ENCODE measurements around the gene RBBP6. TPM values are rescaled to one million over a fixed set of nuclear protein-coding genes. Genes with fewer than 3 reads are reported as not detected.
"Not testable (repeated sequence)": the region's sequence is repeated elsewhere in the genome, so short reads cannot be mapped to it uniquely, and the experiment has no call there.

Gene RBBP6
- polyA plus RNA-seq (2011; rRNA removed): 11.7 and 21.3 TPM in 2 replicates
- 16.1 and 20.1 TPM in 2 replicates for polyA minus RNA-seq (2011; rRNA and poly(A)+ RNA removed)

- H3K36me3 ChIP-seq (ENCODE audit: control insufficient read depth, insufficient read depth, low read length): peaks cover 2% of the 10 kb centered on the region; the same call in 1 of the 2 replicates
- H3K27me3 ChIP-seq (ENCODE audit: control insufficient read depth, insufficient read depth, low read length): no peaks in the 10 kb centered on the region
- peak within 1 kb of the TSS; percentile 99 for H3K4me3 ChIP-seq (ENCODE audit: low read depth, low read length)
- CTCF ChIA-PET: interaction anchor here (0.8 to 2.3 kb wide), 3 partner anchors 9 to 22 kb away, joined by 3 to 6 read pairs (median 4); no protein-coding TSS in a partner anchor
- POLR2A ChIA-PET: no interaction called here
- DNase-seq (ENCODE audit: low read depth): peak; percentile 75
- peak; percentile 35 for TF ChIP-seq CTCF (IDR thresholded peaks at IDR 0.05; ENCODE audit: insufficient read depth, low read depth, low read length)
Measured at GRCh38 chr16:24539295-24539849, at the start of gene RBBP6. TSS of gene RBBP6 (plus strand) at chr16:24539566. CDS start at chr16:24540627, 1,061 bp downstream.

- POLR2A ChIA-PET: no interaction called here
- TF ChIP-seq CTCF (IDR thresholded peaks at IDR 0.05; ENCODE audit: insufficient read depth, low read depth, low read length): no peak
- DNase-seq (ENCODE audit: low read depth): no peak
- Histone ChIP-seq H3K27me3 (ENCODE audit: control insufficient read depth, insufficient read depth, low read length) (no peaks in the 10 kb centered on the region), H3K4me3 (ENCODE audit: low read depth, low read length) (no peak overlapping the region), H3K36me3 (ENCODE audit: control insufficient read depth, insufficient read depth, low read length) (no peaks in the 10 kb centered on the region)
- CTCF ChIA-PET: interaction anchor here (0.6 to 1.3 kb wide), 3 partner anchors 9 to 760 kb away, joined by 3 to 5 read pairs (median 4); no protein-coding TSS in a partner anchor
Measured at GRCh38 chr16:24490866-24491265, 48.5 kb upstream of the RBBP6 start.

- POLR2A ChIA-PET: interaction anchor here (0.6 kb wide), 1 partner anchor 600 kb away, joined by 4 read pairs; no protein-coding TSS in a partner anchor
- CTCF ChIA-PET: no interaction called here
- H3K27me3 ChIP-seq (ENCODE audit: control insufficient read depth, insufficient read depth, low read length): no peaks in the 10 kb centered on the region
- no peak for DNase-seq (ENCODE audit: low read depth)
- no peak for TF ChIP-seq CTCF (IDR thresholded peaks at IDR 0.05; ENCODE audit: insufficient read depth, low read depth, low read length)
- no peak overlapping the region for H3K4me3 ChIP-seq (ENCODE audit: low read depth, low read length)
- H3K36me3 ChIP-seq (ENCODE audit: control insufficient read depth, insufficient read depth, low read length): no peaks in the 10 kb centered on the region
Measured at GRCh38 chr16:24491731-24492130, 47.6 kb upstream of the RBBP6 start.

GRCh38 chr16:24493821-24494220, 45.5 kb upstream of the RBBP6 start:
- H3K36me3 ChIP-seq (ENCODE audit: control insufficient read depth, insufficient read depth, low read length): no peaks in the 10 kb centered on the region
- no peak for DNase-seq (ENCODE audit: low read depth)
- TF ChIP-seq CTCF (IDR thresholded peaks at IDR 0.05; ENCODE audit: insufficient read depth, low read depth, low read length): no peak
- H3K27me3 ChIP-seq (ENCODE audit: control insufficient read depth, insufficient read depth, low read length): no peaks in the 10 kb centered on the region
- POLR2A ChIA-PET: no interaction called here
- CTCF ChIA-PET: interaction anchor here (1.3 kb wide), 1 partner anchor 11 kb away, joined by 8 read pairs; no protein-coding TSS in a partner anchor
- no peak overlapping the region for H3K4me3 ChIP-seq (ENCODE audit: low read depth, low read length)

- H3K4me3 ChIP-seq (ENCODE audit: low read depth, low read length); DNase-seq (ENCODE audit: low read depth); H3K27me3 ChIP-seq (ENCODE audit: control insufficient read depth, insufficient read depth, low read length); H3K36me3 ChIP-seq (ENCODE audit: control insufficient read depth, insufficient read depth, low read length): not testable (repeated sequence)
- ChIA-PET CTCF (interaction anchor here (0.6 to 1.3 kb wide), 5 partner anchors 9 to 442 kb away, joined by 3 to 5 read pairs (median 3); no protein-coding TSS in a partner anchor), POLR2A (interaction anchor here (0.6 kb wide), 1 partner anchor 47 kb away, joined by 5 read pairs; no protein-coding TSS in a partner anchor)
Measured at GRCh38 chr16:24495207-24495606, 44.2 kb upstream of the RBBP6 start.
